K562 (cell line): ENCODE data around the gene PLTP. TPM values are rescaled to one million over a fixed set of nuclear protein-coding genes. Genes with fewer than 3 reads are reported as not detected.

ENCODE experiments used
- CBFB ChIP-seq: sonication (generic); formaldehyde crosslinking; IDR thresholded peaks from 2 replicates; pipeline ENCODE4 v1.4.0; 2020; ENCODE audit warnings: mild to moderate bottlenecking, missing genetic modification reagents
- REST ChIP-seq, 2 experiments: fragments of 450-650 bp; formaldehyde crosslinking in 1 of 2; IDR thresholded peaks; 2 replicates each; pipeline versions ENCODE4 v1.4.0 to v1.6.1; 2014 to 2020; ENCODE audit warnings: mild to moderate bottlenecking in 2 of 2, borderline replicate concordance in 1 of 2, low read depth in 1 of 2
- polyA plus RNA-seq, 8 experiments: library from polyadenylated mRNA; depleted of rRNA in 4 of 8; stranded (reverse) in 5 of 8; unstranded in 3 of 8; fragments of >200 nt; fragmentation: Nextera tagmentation in 2 of 8; fragmentation: Illumina TruSeq in 1 of 8; extraction: Ambion mirVana in 2 of 8; extraction: Trizol in 1 of 8; gene quantifications; 2 replicates each; pipeline versions ENCODE4 v1.2.1 to v1.2.3, GENCODE V29; 2011 to 2014; ENCODE audit warnings: inconsistent platforms in 1 of 8, missing spikeins in 1 of 8
- total RNA-seq, 7 experiments: library from RNA; depleted of rRNA in 6 of 7; stranded (reverse); fragments of >200 nt in 6 of 7; fragmentation: Illumina TruSeq in 2 of 7; extraction: Trizol in 2 of 7; gene quantifications; 2 replicates each; pipeline versions ENCODE4 v1.2.1 to v1.2.3, GENCODE V29; 2011 to 2021; ENCODE audit warnings: low replicate concordance in 1 of 7

Gene PLTP
- total and polyA plus RNA-seq, 9 of the 15 experiments (the other 6 are each of a cell fraction or from before 2014, with no cell fraction given): 2.8 to 29.3 (median 17.6) TPM

DNA sequence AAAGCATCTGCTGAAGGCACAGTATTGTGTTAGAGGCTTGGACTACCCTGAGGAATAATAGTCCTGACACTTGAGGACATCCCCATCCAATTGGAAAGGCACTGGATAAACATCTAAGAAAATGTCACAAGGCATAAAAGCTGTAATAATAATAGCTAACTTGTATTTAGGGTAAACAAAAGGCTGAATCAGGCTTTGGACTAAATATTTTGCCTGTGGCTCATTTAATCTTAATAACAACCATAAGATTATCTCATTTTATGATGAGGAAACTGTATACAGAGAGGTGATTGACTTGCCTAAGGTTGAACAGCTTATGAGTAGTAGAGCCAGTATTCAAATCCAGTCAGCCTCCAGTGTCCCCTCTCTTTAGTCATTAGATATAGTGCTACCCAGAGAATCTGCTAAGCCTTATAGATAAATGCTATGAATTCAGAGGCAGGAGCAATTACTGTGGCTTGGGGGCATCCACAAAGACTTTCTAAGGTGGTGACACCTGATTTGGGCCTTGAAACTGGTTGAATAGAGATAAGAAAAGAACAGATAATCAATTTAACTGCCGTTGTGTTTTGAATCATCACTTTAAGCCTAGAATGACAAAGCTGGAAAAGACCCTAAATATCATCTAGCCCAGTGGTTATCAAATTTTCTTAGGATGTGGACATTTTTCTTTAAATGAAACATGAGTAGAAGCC lies 38.4 kb downstream of the PLTP start (continued):
- no peak for TF ChIP-seq REST (IDR thresholded peaks at IDR 0.05; ENCODE audit: borderline replicate concordance)
- no peak for TF ChIP-seq REST (CRISPR knock-in tag; IDR thresholded peaks at IDR 0.05; ENCODE audit: low read depth)
- no peak for TF ChIP-seq CBFB (CRISPR knock-in tag)
